Osteoblast (primary cell): Measurements from ENCODE around the gene FRZB. TPM values are rescaled to one million over a fixed set of nuclear protein-coding genes. Genes with fewer than 3 reads are reported as not detected.

Experiments used
- DNase-seq: peaks from one replicate; pipeline ENCODE4 v3.0.0; 2011; ENCODE audit warnings: low spot score, mixed read lengths; ENCODE audit not compliant: insufficient read length; ENCODE audit errors: missing footprints
- H2AFZ ChIP-seq: 2 replicates; pipeline ENCODE4 v1.6.0; 2011; ENCODE audit warnings: mild to moderate bottlenecking, low read length
- H3K27ac ChIP-seq: 2 replicates; pipeline ENCODE4 v1.5.1; 2011; ENCODE audit warnings: mild to moderate bottlenecking, low read depth, low read length, moderate library complexity
- H3K27me3 ChIP-seq: 2 replicates; pipeline ENCODE4 v1.6.0; 2012; ENCODE audit warnings: mild to moderate bottlenecking, control low read depth, inconsistent platforms, low read length, moderate library complexity; ENCODE audit not compliant: insufficient read depth
- H3K36me3 ChIP-seq: 2 replicates; pipeline ENCODE4 v1.5.1; 2011; ENCODE audit warnings: mild to moderate bottlenecking, low read length, control low read depth, moderate library complexity; ENCODE audit not compliant: insufficient read depth
- H3K4me1 ChIP-seq: 2 replicates; pipeline ENCODE4 v1.5.1; 2011; ENCODE audit warnings: mild to moderate bottlenecking, low read length, control low read depth, moderate library complexity; ENCODE audit not compliant: insufficient read depth
- H3K4me2 ChIP-seq: 2 replicates; pipeline ENCODE4 v1.6.0; 2011; ENCODE audit warnings: mild to moderate bottlenecking, low read length; ENCODE audit not compliant: insufficient read depth
- H3K4me3 ChIP-seq: fragments of 200-600 bp; sonication (generic); 3 replicates; pipeline ENCODE4 v1.5.1; 2012; ENCODE audit warnings: mild to moderate bottlenecking, low read length, inconsistent platforms; ENCODE audit not compliant: insufficient read depth
- H3K79me2 ChIP-seq: 2 replicates; pipeline ENCODE4 v1.6.0; 2012; ENCODE audit warnings: mild to moderate bottlenecking, low read length, control low read depth, inconsistent platforms; ENCODE audit not compliant: insufficient read depth
- H3K9me3 ChIP-seq: 2 replicates; pipeline ENCODE4 v1.5.1; 2011; ENCODE audit warnings: low read depth, low read length, control low read depth
- H4K20me1 ChIP-seq: 2 replicates; pipeline ENCODE4 v1.6.0; 2012; ENCODE audit warnings: mild to moderate bottlenecking, low read length, control low read depth; ENCODE audit not compliant: insufficient read depth
- CTCF ChIP-seq: IDR thresholded peaks from 2 replicates; pipeline ENCODE4 v1.5.1; 2011; ENCODE audit warnings: mild to moderate bottlenecking, low read depth, low read length, moderate library complexity; ENCODE audit errors: extremely low read depth
- total RNA-seq: library from RNA; depleted of rRNA; stranded (reverse); fragments of >200 nt; gene quantifications from 2 replicates; pipeline ENCODE4 v1.2.3, GENCODE V29; 2012

FRZB gene
- total RNA-seq, 1 donor, result 0.36 TPM

GRCh38 chr2:182858671-182859070, 7.8 kb downstream of the FRZB start:
- peak; percentile 65 for DNase-seq
- peak overlapping the region; percentile 11 for H3K4me2 ChIP-seq
- H3K27ac ChIP-seq, result no peak overlapping the region
- H4K20me1 ChIP-seq, result no peaks in the 10 kb centered on the region
- TF ChIP-seq CTCF, result no peak
- no peaks in the 10 kb centered on the region for H3K36me3 ChIP-seq
- no peaks in the 10 kb centered on the region for H3K27me3 ChIP-seq
- H3K4me3 ChIP-seq, result no peak overlapping the region
- no peaks in the 10 kb centered on the region for H3K79me2 ChIP-seq
- peaks cover 3% of the 10 kb centered on the region for H3K4me1 ChIP-seq
- H2AFZ ChIP-seq, result no peak overlapping the region
- no peaks in the 10 kb centered on the region for H3K9me3 ChIP-seq

GRCh38 chr2:182855376-182855775, 11.1 kb downstream of the FRZB start:
- no peak for DNase-seq
- Histone ChIP-seq H3K4me3 (no peak overlapping the region), H2AFZ (no peak overlapping the region), H3K4me1 (peaks cover 3% of the 10 kb centered on the region), H3K27ac (no peak overlapping the region), H3K27me3 (peaks cover 3% of the 10 kb centered on the region), H3K4me2 (no peak overlapping the region), H4K20me1 (no peaks in the 10 kb centered on the region), H3K9me3 (no peaks in the 10 kb centered on the region), H3K36me3 (no peaks in the 10 kb centered on the region), H3K79me2 (no peaks in the 10 kb centered on the region)
- TF ChIP-seq CTCF, result no peak

DNA sequence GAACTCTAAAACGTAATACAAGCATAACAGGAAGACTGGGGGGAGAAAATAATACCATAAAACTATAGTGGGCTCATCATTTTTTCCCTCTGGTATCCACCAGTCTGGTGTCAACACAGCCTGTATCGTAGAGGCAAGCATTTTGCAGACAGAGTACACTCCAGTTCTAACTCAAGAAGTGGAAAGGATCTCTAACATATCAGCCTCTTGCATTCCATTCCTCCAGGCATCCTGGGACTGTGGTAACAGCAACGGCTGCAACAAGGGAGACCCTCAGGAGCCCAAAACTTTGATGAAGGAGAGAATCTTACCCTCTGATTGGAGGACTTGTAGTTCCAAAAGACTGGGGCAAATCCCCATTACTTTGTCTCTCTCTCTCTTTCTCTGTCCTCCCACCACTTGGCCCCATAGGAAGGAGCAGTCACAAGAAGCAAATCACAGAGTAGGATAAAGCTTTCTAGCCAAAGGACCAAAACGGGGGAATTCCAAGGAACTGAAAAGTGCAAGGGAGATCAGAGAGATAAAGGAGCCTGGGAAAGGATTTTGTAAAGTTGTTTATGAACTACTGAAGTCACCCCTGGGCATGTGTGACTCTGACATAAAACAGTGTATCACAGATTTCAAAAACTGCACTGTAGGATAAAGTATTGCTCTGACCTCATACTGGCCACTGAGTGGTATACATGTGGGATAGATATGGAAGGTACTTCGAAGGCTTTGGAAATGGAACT, 11.9 kb downstream of the FRZB start:
- DNase-seq, result no peak
- no peaks in the 10 kb centered on the region for H3K79me2 ChIP-seq
- peaks cover 3% of the 10 kb centered on the region for H3K4me1 ChIP-seq
- H2AFZ ChIP-seq, result no peak overlapping the region
- no peaks in the 10 kb centered on the region for H3K9me3 ChIP-seq
- H3K36me3 ChIP-seq, result no peaks in the 10 kb centered on the region
- no peaks in the 10 kb centered on the region for H4K20me1 ChIP-seq
- H3K27me3 ChIP-seq, result peaks cover 7% of the 10 kb centered on the region
- H3K4me3 ChIP-seq, result no peak overlapping the region
- TF ChIP-seq CTCF, result no peak
- H3K27ac ChIP-seq, result no peak overlapping the region
- H3K4me2 ChIP-seq, result no peak overlapping the region

DNA sequence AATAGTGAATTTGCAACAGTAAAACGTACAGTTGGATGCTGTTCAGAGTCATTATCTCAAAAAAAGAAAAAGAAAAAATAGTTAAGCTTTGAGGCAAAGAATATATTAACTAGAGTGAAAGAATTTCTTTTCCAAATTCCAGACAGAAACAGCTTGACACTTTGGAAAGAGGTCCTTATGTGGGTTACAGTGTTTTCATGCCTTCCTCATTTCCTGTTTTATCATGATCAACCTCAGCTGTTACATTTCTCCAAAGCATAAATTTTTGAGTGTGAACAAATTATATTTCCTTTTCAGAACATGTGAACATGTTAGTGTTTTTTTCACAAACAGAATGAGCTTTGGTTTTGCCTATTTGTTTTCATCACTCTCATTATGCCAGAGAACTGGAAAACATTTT, 13.6 kb downstream of the FRZB start:
- no peak for TF ChIP-seq CTCF
- H3K27me3 ChIP-seq, result peaks cover 7% of the 10 kb centered on the region
- H3K27ac ChIP-seq, result no peak overlapping the region
- no peak overlapping the region for H2AFZ ChIP-seq
- H3K4me2 ChIP-seq, result no peak overlapping the region
- H3K9me3 ChIP-seq, result no peaks in the 10 kb centered on the region
- no peaks in the 10 kb centered on the region for H3K36me3 ChIP-seq
- H3K79me2 ChIP-seq, result no peaks in the 10 kb centered on the region
- no peaks in the 10 kb centered on the region for H4K20me1 ChIP-seq
- H3K4me1 ChIP-seq, result no peaks in the 10 kb centered on the region
- no peak for DNase-seq
- no peak overlapping the region for H3K4me3 ChIP-seq
